Esophagus squamous epithelium (tissue), 5 donors: ENCODE data around the gene GPC5. TPM values are rescaled to one million over a fixed set of nuclear protein-coding genes. Genes with fewer than 3 reads are reported as not detected.

Experiments
- DNase-seq: peaks from one replicate; lab custom pipeline; 2025; lab: John Stamatoyannopoulos, UW
- H3K27ac ChIP-seq, 4 donors: fragments of 200-600 bp; sonication (generic); one replicate each; pipeline ENCODE4 v1.5.1; 2016 to 2019; ENCODE audit warnings: mild to moderate bottlenecking in 1 of 4
- H3K27me3 ChIP-seq, 4 donors: fragments of 200-600 bp; sonication (generic); 1 replicate in 3 of 4; 2 replicates in 1 of 4; pipeline versions ENCODE4 v1.5.1 to v1.6.0; 2017 to 2021; ENCODE audit warnings: antibody characterized with exemption in 1 of 4
- H3K36me3 ChIP-seq, 3 donors: fragments of 200-600 bp; sonication (generic); one replicate each; pipeline ENCODE4 v1.5.1; 2016 to 2019
- H3K4me1 ChIP-seq, 3 donors: fragments of 200-600 bp; sonication (generic); one replicate each; pipeline ENCODE4 v1.5.1; 2017 to 2019
- H3K4me3 ChIP-seq, 4 donors: fragments of 200-600 bp; sonication (generic); 1 replicate in 3 of 4; 2 replicates in 1 of 4; pipeline ENCODE4 v1.5.1; 2016 to 2019; ENCODE audit warnings: mild to moderate bottlenecking in 2 of 4, moderate library complexity in 1 of 4
- H3K9me3 ChIP-seq, 3 donors: fragments of 200-600 bp; sonication (generic); one replicate each; pipeline ENCODE4 v1.5.1; 2016 to 2019
- CTCF ChIP-seq, 6 experiments: fragments of 450-650 bp in 4 of 6; fragments of 200-600 bp in 2 of 6; sonication (generic) in 2 of 6; IDR thresholded peaks; one replicate each; pipeline ENCODE4 v1.5.1; 2016 to 2019; ENCODE audit warnings: antibody characterized with exemption in 6 of 6, mild to moderate bottlenecking in 4 of 6, moderate library complexity in 4 of 6
- POLR2A ChIP-seq, 4 donors: fragments of 450-650 bp; IDR thresholded peaks; one replicate each; pipeline ENCODE4 v1.6.1; 2017; ENCODE audit warnings: antibody characterized with exemption in 4 of 4, mild to moderate bottlenecking in 4 of 4, moderate library complexity in 3 of 4
- WGBS, 2 donors: methylation state at CpG; one replicate each; pipeline ENCODE4 v1.1.5; 2018; 5-methylcytosine and 5-hydroxymethylcytosine counted together
- intact Hi-C: fragments of 100-400 bp; cut with DNase I; formaldehyde crosslinking; loops from one replicate; pipeline ENCODE4 v1.15.0; 2022
- total RNA-seq, 4 donors: library from RNA; depleted of rRNA; stranded (reverse); fragments of >200 nt; gene quantifications; one replicate each; pipeline ENCODE4 v1.1.0, GENCODE V29; 2016
- donor health status: DM: yes; HTN: yes; CAD: no.

GPC5 gene
- total RNA-seq, 4 donors from 2014 or later, result not detected

DNA sequence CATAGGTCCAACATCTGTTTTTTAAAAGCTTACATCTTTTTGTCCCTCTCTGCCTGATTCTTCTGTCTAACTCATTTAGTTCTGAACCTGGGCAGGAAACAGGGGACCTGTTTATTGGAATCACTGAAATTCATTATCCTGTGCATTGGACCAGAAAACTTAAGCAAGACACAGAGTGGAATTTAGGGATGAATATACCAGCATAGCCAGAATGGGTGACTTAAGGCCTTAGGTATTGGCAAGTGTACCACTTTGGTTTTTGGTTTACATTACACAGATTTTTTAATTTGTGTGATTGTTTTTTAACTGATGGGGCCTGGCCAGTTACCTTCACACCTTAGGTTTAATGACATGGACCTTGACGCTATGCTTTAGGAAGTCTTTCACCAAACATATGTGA lies 232.5 kb downstream of the GPC5 start:
- no peak for TF ChIP-seq POLR2A (IDR thresholded peaks at IDR 0.05)
- TF ChIP-seq CTCF (IDR thresholded peaks at IDR 0.05), result no peak
- no peak for DNase-seq
- H3K4me3 ChIP-seq, result no peak overlapping the region

DNA sequence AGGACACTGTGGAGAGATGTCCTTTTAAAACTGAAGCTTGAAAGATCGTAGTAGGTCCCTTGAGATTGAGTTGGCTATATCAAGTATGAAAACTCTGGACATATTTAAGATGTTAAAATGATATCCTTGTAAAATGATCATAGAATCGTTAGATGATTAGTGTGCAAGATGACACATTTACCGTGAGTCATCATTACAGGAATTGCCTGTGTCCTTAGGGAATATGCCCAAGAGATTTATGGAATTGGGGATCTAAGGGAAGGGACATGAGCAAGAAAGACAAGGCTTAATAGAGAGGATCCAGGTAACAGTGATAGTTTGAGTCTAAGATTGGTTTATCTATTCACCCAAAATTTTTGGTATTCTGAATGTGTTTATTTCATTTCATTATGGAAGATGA lies 233.7 kb downstream of the GPC5 start:
- no peak for DNase-seq
- Histone ChIP-seq H3K36me3 (no peaks in the 10 kb centered on the region), H3K4me3 (no peak overlapping the region), H3K4me1 (no peaks in the 10 kb centered on the region), H3K27me3 (no peaks in the 10 kb centered on the region), H3K27ac (no peak overlapping the region), H3K9me3 (no peaks in the 10 kb centered on the region)
- WGBS, 2 donors, result 45 to 63% methylated on average over 3 of the region's 3 CpGs
- intact Hi-C loops, result no loop called here
- TF ChIP-seq POLR2A (IDR thresholded peaks at IDR 0.05), result no peak
- TF ChIP-seq CTCF (IDR thresholded peaks at IDR 0.05), result no peak

More for the DNA sequence above, 232.5 kb downstream of the GPC5 start:
- H3K4me1 ChIP-seq, result no peaks in the 10 kb centered on the region
- no peaks in the 10 kb centered on the region for H3K36me3 ChIP-seq
- H3K27me3 ChIP-seq, result no peaks in the 10 kb centered on the region
- intact Hi-C loops, result no loop called here
- no peak overlapping the region for H3K27ac ChIP-seq
- 90 to 91% methylated on average over 1 of the region's 1 CpG for WGBS, 2 donors
- no peaks in the 10 kb centered on the region for H3K9me3 ChIP-seq

DNA sequence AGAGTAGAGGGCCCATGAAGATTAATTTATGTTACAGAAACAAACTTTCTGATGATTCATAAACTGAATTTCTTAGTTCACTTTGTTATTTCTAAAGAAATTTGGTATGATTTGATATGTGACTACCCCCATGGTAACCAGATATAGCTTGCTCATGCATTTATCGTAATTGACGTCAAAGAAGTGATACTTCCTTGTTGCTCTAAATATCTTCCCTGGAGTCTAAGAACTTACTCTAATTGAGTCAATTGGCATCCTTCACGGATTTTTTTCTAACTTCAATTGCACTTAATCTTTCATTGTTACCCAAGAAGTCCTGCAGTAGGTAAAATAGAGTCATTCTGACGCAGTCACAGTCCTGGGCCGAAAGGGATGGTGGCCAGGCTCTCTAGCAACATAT lies 240.9 kb downstream of the GPC5 start:
- H3K9me3 ChIP-seq, result no peaks in the 10 kb centered on the region
- intact Hi-C loops, result no loop called here

DNA sequence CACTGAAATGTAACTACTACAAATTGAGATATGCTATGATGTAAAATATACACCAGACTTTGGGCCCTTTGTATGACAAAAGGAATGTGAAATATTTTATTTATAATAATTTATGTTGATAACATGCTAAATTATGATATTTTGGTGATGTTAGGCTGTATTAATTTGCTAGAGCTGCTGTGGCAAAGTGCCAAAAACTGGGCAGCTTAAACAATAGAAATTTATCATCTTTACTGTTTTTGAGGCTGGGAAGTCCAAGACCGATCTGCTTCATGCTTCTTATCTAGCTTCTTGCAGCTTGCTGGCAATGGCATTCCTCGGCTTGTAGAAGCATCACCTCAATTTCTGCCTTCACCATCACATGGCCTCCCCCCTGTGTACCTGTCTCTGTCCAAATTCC lies 245.0 kb downstream of the GPC5 start:
- TF ChIP-seq CTCF (IDR thresholded peaks at IDR 0.05) (no peak), POLR2A (IDR thresholded peaks at IDR 0.05) (no peak)
- WGBS, 2 donors, result 61 to 74% methylated on average over 2 of the region's 2 CpGs
- H3K4me1 ChIP-seq, result no peaks in the 10 kb centered on the region
- no peak overlapping the region for H3K4me3 ChIP-seq
- no peaks in the 10 kb centered on the region for H3K27me3 ChIP-seq
- DNase-seq, result no peak
- intact Hi-C loops, result no loop called here
- H3K9me3 ChIP-seq, result no peaks in the 10 kb centered on the region
- H3K36me3 ChIP-seq, result no peaks in the 10 kb centered on the region
- no peak overlapping the region for H3K27ac ChIP-seq

More for the DNA sequence above, 240.9 kb downstream of the GPC5 start:
- DNase-seq, result no peak
- H3K4me1 ChIP-seq, result no peaks in the 10 kb centered on the region
- no peak overlapping the region for H3K27ac ChIP-seq
- H3K27me3 ChIP-seq, result no peaks in the 10 kb centered on the region
- no peak overlapping the region for H3K4me3 ChIP-seq
- no peak for TF ChIP-seq POLR2A (IDR thresholded peaks at IDR 0.05)
- TF ChIP-seq CTCF (IDR thresholded peaks at IDR 0.05), result no peak
- WGBS, 2 donors, result 73 to 79% methylated on average over 5 of the region's 5 CpGs
- no peaks in the 10 kb centered on the region for H3K36me3 ChIP-seq

DNA sequence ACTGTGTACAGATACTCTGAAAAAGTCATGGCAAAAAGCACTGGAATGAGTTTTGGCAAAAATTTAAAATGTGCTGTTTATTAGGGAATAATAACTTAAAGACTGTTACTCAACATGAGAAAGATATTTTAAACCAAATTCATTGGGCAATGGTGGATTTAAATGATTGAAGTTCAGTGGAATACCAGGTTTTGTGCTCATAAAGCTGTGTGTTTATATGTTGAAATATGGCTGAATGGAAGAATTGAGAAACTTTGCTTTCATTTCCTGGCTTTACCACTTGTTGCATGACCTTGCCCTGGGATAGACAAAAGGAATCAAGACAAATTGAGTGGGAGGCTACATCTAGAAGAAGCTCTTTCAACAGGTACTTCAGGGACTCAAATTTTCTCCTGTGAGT lies 246.4 kb downstream of the GPC5 start:
- H3K36me3 ChIP-seq, result no peaks in the 10 kb centered on the region
- no peak for DNase-seq
- no peaks in the 10 kb centered on the region for H3K9me3 ChIP-seq
- H3K4me3 ChIP-seq, result no peak overlapping the region
- no peak overlapping the region for H3K27ac ChIP-seq
- H3K27me3 ChIP-seq, result no peaks in the 10 kb centered on the region
- TF ChIP-seq POLR2A (IDR thresholded peaks at IDR 0.05), result no peak
- TF ChIP-seq CTCF (IDR thresholded peaks at IDR 0.05), result no peak
- intact Hi-C loops, result no loop called here
- no peaks in the 10 kb centered on the region for H3K4me1 ChIP-seq
